ENCODE results near the gene YEATS2.

DNA sequence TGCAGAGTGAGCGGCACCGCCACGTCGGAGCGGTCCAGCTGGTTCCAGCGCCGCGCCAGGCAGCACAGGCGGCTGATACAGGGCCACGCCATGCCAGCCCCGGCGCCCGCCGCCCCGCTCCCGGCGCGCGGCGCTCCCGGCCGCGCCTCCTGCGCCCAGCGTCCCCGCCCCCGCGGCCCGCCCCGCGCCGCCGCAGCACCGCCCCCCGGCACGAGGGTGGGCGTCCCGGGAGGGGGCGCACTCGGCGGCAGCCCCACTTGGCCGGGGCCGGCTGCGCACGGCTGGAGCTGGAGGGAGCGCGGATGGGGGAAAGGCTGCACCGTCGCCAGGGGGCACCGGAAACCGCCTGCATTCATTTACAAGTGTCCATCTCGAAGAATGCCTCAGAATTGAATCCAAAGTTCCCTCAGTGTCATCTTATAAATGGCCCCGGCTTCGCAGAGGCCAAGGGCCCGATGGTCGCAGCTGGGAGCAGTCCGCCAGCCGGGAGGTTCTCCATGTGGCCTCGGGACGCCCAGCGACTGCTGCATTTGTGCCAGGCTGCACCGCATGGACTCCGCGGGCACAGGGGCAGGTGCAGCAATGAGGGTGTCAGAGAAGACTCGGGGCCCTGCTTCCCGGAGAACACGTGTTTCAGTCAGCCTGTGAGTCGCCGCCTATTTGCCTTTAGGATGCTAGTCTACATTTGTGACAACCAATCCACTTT, 128.0 kb downstream of the YEATS2 start, which contains the start of gene MAP6D1:
- TF ChIP-seq CTCF (IDR thresholded peaks at IDR 0.05) (no peak), POLR2A (IDR thresholded peaks at IDR 0.05) (no peak), POLR2AphosphoS5 (IDR thresholded peaks at IDR 0.05) (no peak)

Data from breast epithelium (tissue), 3 donors.